GM12892 (cell line): ENCODE results near the gene KDM5A.

Experiments used
- POLR2A ChIP-seq: IDR thresholded peaks from 2 replicates; pipeline ENCODE4 v1.6.1; 2011; ENCODE audit warnings: low read depth, low read length, control low read depth
- POLR2AphosphoS5 ChIP-seq: IDR thresholded peaks from 2 replicates; pipeline ENCODE4 v1.6.1; 2011; ENCODE audit warnings: low read depth, low read length, control low read depth
- TAF1 ChIP-seq: IDR thresholded peaks from 2 replicates; pipeline ENCODE4 v1.6.1; 2011; ENCODE audit warnings: low read depth, mild to moderate bottlenecking, control low read depth, low read length, borderline replicate concordance

- TF ChIP-seq POLR2A = no peak
- TF ChIP-seq POLR2AphosphoS5 = no peak
- TF ChIP-seq TAF1 = no peak
These were observed 120.7 kb downstream of the KDM5A start for GRCh38 chr12:268483-268840.
